ENCODE data around the gene PREB. TPM values are rescaled to one million over a fixed set of nuclear protein-coding genes. Genes with fewer than 3 reads are reported as not detected.

PREB gene
- total RNA-seq, 4 donors from 2014 or later, result 53.2 to 105 (median 71.1) TPM

- in situ Hi-C loops (cut with MboI; ENCODE audit: low pct_ligation_motif_present in 1 of 4, low pct_unique_long_range_greater_than_20kb in 1 of 4, low sequenced_read_pairs in 3 of 4), result no loop called here
- intact Hi-C loops (cut with DNase I; ENCODE audit: low total_unique reads), result loop anchor here (10.0 kb wide), 1 partner anchor 80 kb away; the partner anchor contains the start of genes ATRAID, CAD and SLC5A6
- TF ChIP-seq POLR2AphosphoS5 (IDR thresholded peaks at IDR 0.05) (no peak), CTCF (IDR thresholded peaks at IDR 0.05) (no peak), EP300 (IDR thresholded peaks at IDR 0.05; ENCODE audit: low read depth) (no peak), POLR2A (IDR thresholded peaks at IDR 0.05) (no peak)
- H3K27me3 ChIP-seq, result no peaks in the 10 kb centered on the region
- peak overlapping the region in 3 of 4 donors; percentile 17 to 99 (median 76) for H3K4me3 ChIP-seq
- 66 to 81% methylated on average over 3 to 26 of the region's 33 CpGs for WGBS, 2 donors (ENCODE audit: low coverage in 1 of 2)
- peaks cover 0 to 19% (median 4%) of the 10 kb centered on the region in 4 donors for H3K36me3 ChIP-seq
- no peak for DNase-seq
- peaks cover 7 to 20% (median 15%) of the 10 kb centered on the region in 4 donors for H3K4me1 ChIP-seq
- H3K27ac ChIP-seq, result peak overlapping the region; percentile 88 to 97 (median 96)
- H3K9me3 ChIP-seq, result no peaks in the 10 kb centered on the region
Measured at GRCh38 chr2:27134781-27135477, 493 bp upstream of the PREB start.

GRCh38 chr2:27133195-27133875 is 1.1 kb downstream of the PREB start:
- 44 to 100% methylated on average over 1 to 14 of the region's 14 CpGs for WGBS, 2 donors (ENCODE audit: low coverage in 1 of 2)
- intact Hi-C loops (cut with DNase I; ENCODE audit: low total_unique reads) (loop anchor here (10.0 kb wide), 1 partner anchor 81 kb away; the partner anchor contains the start of genes ATRAID, CAD and SLC5A6), in situ Hi-C loops (cut with MboI; ENCODE audit: low pct_ligation_motif_present in 1 of 4, low pct_unique_long_range_greater_than_20kb in 1 of 4, low sequenced_read_pairs in 3 of 4) (no loop called here)
- H3K4me3 ChIP-seq, result peak overlapping the region; percentile 76 to 99 (median 98)
- TF ChIP-seq POLR2AphosphoS5 (IDR thresholded peaks at IDR 0.05), result no peak
- no peak for TF ChIP-seq CTCF (IDR thresholded peaks at IDR 0.05)
- TF ChIP-seq POLR2A (IDR thresholded peaks at IDR 0.05), result no peak
- no peak for TF ChIP-seq EP300 (IDR thresholded peaks at IDR 0.05; ENCODE audit: low read depth)
- no peaks in the 10 kb centered on the region for H3K27me3 ChIP-seq
- peaks cover 7 to 20% (median 15%) of the 10 kb centered on the region in 4 donors for H3K4me1 ChIP-seq
- H3K27ac ChIP-seq, result peak overlapping the region; percentile 88 to 97 (median 96)
- no peaks in the 10 kb centered on the region for H3K9me3 ChIP-seq
- no peak for DNase-seq
- H3K36me3 ChIP-seq, result peaks cover 0 to 19% (median 4%) of the 10 kb centered on the region in 4 donors

GRCh38 chr2:27131429-27131828 is 3.0 kb downstream of the PREB start:
- Histone ChIP-seq H3K27me3 (no peaks in the 10 kb centered on the region), H3K9me3 (no peaks in the 10 kb centered on the region), H3K27ac (no peak overlapping the region), H3K36me3 (peaks cover 0 to 19% (median 4%) of the 10 kb centered on the region in 4 donors), H3K4me3 (no peak overlapping the region), H3K4me1 (peaks cover 7 to 20% (median 15%) of the 10 kb centered on the region in 4 donors)
- in situ Hi-C loops (cut with MboI; ENCODE audit: low pct_ligation_motif_present in 1 of 4, low pct_unique_long_range_greater_than_20kb in 1 of 4, low sequenced_read_pairs in 3 of 4) (no loop called here), intact Hi-C loops (cut with DNase I; ENCODE audit: low total_unique reads) (loop anchor here (10.0 kb wide), 1 partner anchor 83 kb away; the partner anchor contains the start of genes ATRAID, CAD and SLC5A6)
- no peak for TF ChIP-seq POLR2AphosphoS5 (IDR thresholded peaks at IDR 0.05)
- no peak for TF ChIP-seq POLR2A (IDR thresholded peaks at IDR 0.05)
- no peak for TF ChIP-seq CTCF (IDR thresholded peaks at IDR 0.05)
- no peak for TF ChIP-seq EP300 (IDR thresholded peaks at IDR 0.05; ENCODE audit: low read depth)
- 84% methylated on average over 11 of the region's 11 CpGs; no CpG with 5 or more reads in 1 of the 2 donors for WGBS, 2 donors (ENCODE audit: low coverage in 1 of 2)
- no peak for DNase-seq

GRCh38 chr2:27130396-27130795 is 4.0 kb downstream of the PREB start:
- 90 to 91% methylated on average over 2 to 10 of the region's 10 CpGs for WGBS, 2 donors (ENCODE audit: low coverage in 1 of 2)
- in situ Hi-C loops (cut with MboI; ENCODE audit: low pct_ligation_motif_present in 1 of 4, low pct_unique_long_range_greater_than_20kb in 1 of 4, low sequenced_read_pairs in 3 of 4), result no loop called here
- Histone ChIP-seq H3K4me1 (peaks cover 7 to 20% (median 15%) of the 10 kb centered on the region in 4 donors), H3K27ac (no peak overlapping the region), H3K27me3 (no peaks in the 10 kb centered on the region), H3K4me3 (no peak overlapping the region), H3K36me3 (peaks cover 0 to 19% (median 4%) of the 10 kb centered on the region in 4 donors), H3K9me3 (no peaks in the 10 kb centered on the region)
- no peak for TF ChIP-seq POLR2AphosphoS5 (IDR thresholded peaks at IDR 0.05)
- no peak for TF ChIP-seq EP300 (IDR thresholded peaks at IDR 0.05; ENCODE audit: low read depth)
- TF ChIP-seq POLR2A (IDR thresholded peaks at IDR 0.05), result no peak
- no peak for TF ChIP-seq CTCF (IDR thresholded peaks at IDR 0.05)
- DNase-seq, result no peak
- intact Hi-C loops (cut with DNase I; ENCODE audit: low total_unique reads), result loop anchor here (10.0 kb wide), 1 partner anchor 84 kb away; the partner anchor contains the start of genes ATRAID, CAD and SLC5A6
